Effector memory CD4-positive, alpha-beta T cell (primary cell): ENCODE data around the gene APOC1.
"Not testable (repeated sequence)": the region's sequence is repeated elsewhere in the genome, so short reads cannot be mapped to it uniquely, and the experiment has no call there.

Experiments
- DNase-seq, 3 donors: peaks; one replicate each; pipeline ENCODE4 v3.0.0-alpha.2; 2020
- H3K27ac ChIP-seq: 2 replicates; pipeline ENCODE4 v1.7.0; 2013; ENCODE audit warnings: mild to moderate bottlenecking, low read length, moderate library complexity; ENCODE audit not compliant: insufficient read depth, poor library complexity, severe bottlenecking
- H3K27me3 ChIP-seq: replicated peaks from 2 replicates; pipeline ENCODE4 v1.7.0; 2013; ENCODE audit warnings: mild to moderate bottlenecking, low read length; ENCODE audit not compliant: insufficient read depth, control insufficient read depth, poor library complexity, severe bottlenecking
- H3K36me3 ChIP-seq: 2 replicates; pipeline ENCODE4 v1.7.0; 2013; ENCODE audit warnings: mild to moderate bottlenecking, low read length, moderate library complexity; ENCODE audit not compliant: control insufficient read depth, insufficient read depth
- H3K4me1 ChIP-seq: 2 replicates; pipeline ENCODE4 v1.7.0; 2013; ENCODE audit warnings: low read length, mild to moderate bottlenecking; ENCODE audit not compliant: control insufficient read depth, insufficient read depth, poor library complexity, severe bottlenecking
- H3K4me3 ChIP-seq: 2 replicates; pipeline ENCODE4 v1.7.0; 2013; ENCODE audit warnings: low read length, low read depth, mild to moderate bottlenecking; ENCODE audit not compliant: insufficient read depth, poor library complexity, severe bottlenecking
- H3K9me3 ChIP-seq: 2 replicates; pipeline ENCODE4 v1.7.0; 2013; ENCODE audit warnings: mild to moderate bottlenecking, low read length, moderate library complexity; ENCODE audit not compliant: control insufficient read depth

Gene APOC1

GRCh38 chr19:44876930-44877535, 37.4 kb upstream of the APOC1 start:
- no peak overlapping the region for H3K4me3 ChIP-seq
- no peaks in the 10 kb centered on the region for H3K27me3 ChIP-seq
- H3K36me3 ChIP-seq, result no peaks in the 10 kb centered on the region
- no peak for DNase-seq
- no peaks in the 10 kb centered on the region for H3K9me3 ChIP-seq
- H3K4me1 ChIP-seq, result no peaks in the 10 kb centered on the region
- H3K27ac ChIP-seq, result no peak overlapping the region

GRCh38 chr19:44878120-44878865, 36.1 kb upstream of the APOC1 start:
- Histone ChIP-seq H3K36me3 (no peaks in the 10 kb centered on the region), H3K27me3 (no peaks in the 10 kb centered on the region), H3K4me3 (no peak overlapping the region), H3K9me3 (no peaks in the 10 kb centered on the region), H3K27ac (no peak overlapping the region), H3K4me1 (no peaks in the 10 kb centered on the region)
- no peak for DNase-seq

- Histone ChIP-seq H3K27ac (no peak overlapping the region), H3K36me3 (no peaks in the 10 kb centered on the region), H3K27me3 (no peaks in the 10 kb centered on the region), H3K9me3 (no peaks in the 10 kb centered on the region), H3K4me3 (no peak overlapping the region), H3K4me1 (no peaks in the 10 kb centered on the region)
- no peak for DNase-seq
Observed at GRCh38 chr19:44879309-44880065, 34.9 kb upstream of the APOC1 start.

- no peak overlapping the region for H3K27ac ChIP-seq
- H3K4me1 ChIP-seq, result no peaks in the 10 kb centered on the region
- H3K36me3 ChIP-seq, result no peaks in the 10 kb centered on the region
- H3K4me3 ChIP-seq, result no peak overlapping the region
- H3K27me3 ChIP-seq, result no peaks in the 10 kb centered on the region
- no peaks in the 10 kb centered on the region for H3K9me3 ChIP-seq
- DNase-seq, result no peak
Observed at GRCh38 chr19:44882063-44882462, 32.3 kb upstream of the APOC1 start.

- H3K27me3 ChIP-seq, DNase-seq, H3K4me3 ChIP-seq, H3K4me1 ChIP-seq, H3K27ac ChIP-seq, H3K36me3 ChIP-seq, H3K9me3 ChIP-seq: not testable (repeated sequence)
Observed at GRCh38 chr19:44882619-44883397, 31.6 kb upstream of the APOC1 start.

- Histone ChIP-seq H3K36me3 (no peaks in the 10 kb centered on the region), H3K27me3 (no peaks in the 10 kb centered on the region), H3K4me3 (no peak overlapping the region), H3K4me1 (no peaks in the 10 kb centered on the region), H3K27ac (no peak overlapping the region), H3K9me3 (no peaks in the 10 kb centered on the region)
- no peak for DNase-seq
Observed at GRCh38 chr19:44883922-44884321, 30.5 kb upstream of the APOC1 start.

- Histone ChIP-seq H3K4me1 (peaks cover under 1% of the 10 kb centered on the region), H3K9me3 (no peaks in the 10 kb centered on the region), H3K27ac (no peak overlapping the region), H3K27me3 (no peaks in the 10 kb centered on the region), H3K36me3 (no peaks in the 10 kb centered on the region), H3K4me3 (no peak overlapping the region)
- no peak for DNase-seq
Observed at GRCh38 chr19:44884566-44884965, 29.8 kb upstream of the APOC1 start.

GRCh38 chr19:44886141-44886540, 28.3 kb upstream of the APOC1 start:
- no peak overlapping the region for H3K27ac ChIP-seq
- H3K27me3 ChIP-seq, result no peaks in the 10 kb centered on the region
- H3K9me3 ChIP-seq, result no peaks in the 10 kb centered on the region
- H3K4me1 ChIP-seq, result peaks cover 7% of the 10 kb centered on the region
- H3K4me3 ChIP-seq, result no peak overlapping the region
- H3K36me3 ChIP-seq, result no peaks in the 10 kb centered on the region
- no peak for DNase-seq

- Histone ChIP-seq H3K36me3 (no peaks in the 10 kb centered on the region), H3K4me3 (no peak overlapping the region), H3K4me1 (peaks cover 15% of the 10 kb centered on the region), H3K9me3 (no peaks in the 10 kb centered on the region), H3K27ac (no peak overlapping the region), H3K27me3 (no peaks in the 10 kb centered on the region)
- DNase-seq, result no peak
Observed at GRCh38 chr19:44887648-44888047, 26.8 kb upstream of the APOC1 start.
